Measurements from ENCODE around the gene ERICH3.

ERICH3 gene

DNA sequence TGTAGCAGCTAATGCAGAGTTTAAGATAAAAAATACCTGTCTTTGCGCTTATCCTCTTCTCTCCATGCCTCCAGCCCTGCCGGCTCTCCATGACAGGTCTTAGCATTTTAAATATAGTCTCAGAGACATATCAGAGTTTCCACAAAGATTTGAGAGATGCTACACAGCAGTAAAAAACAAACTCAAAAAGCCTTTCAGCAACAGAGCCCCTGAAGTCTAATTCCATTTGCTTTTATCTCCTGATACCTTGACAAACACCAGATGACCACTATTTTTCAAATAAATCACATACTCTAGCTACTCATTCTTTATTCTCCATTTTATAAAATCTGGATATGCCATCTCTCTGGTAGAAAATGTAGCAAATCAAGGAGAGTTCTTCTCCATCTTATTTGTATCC lies 81.6 kb downstream of the ERICH3 start:
- DNase-seq (ENCODE audit: extremely low read depth, low read depth), result no peak
- TF ChIP-seq, protein P1, sequence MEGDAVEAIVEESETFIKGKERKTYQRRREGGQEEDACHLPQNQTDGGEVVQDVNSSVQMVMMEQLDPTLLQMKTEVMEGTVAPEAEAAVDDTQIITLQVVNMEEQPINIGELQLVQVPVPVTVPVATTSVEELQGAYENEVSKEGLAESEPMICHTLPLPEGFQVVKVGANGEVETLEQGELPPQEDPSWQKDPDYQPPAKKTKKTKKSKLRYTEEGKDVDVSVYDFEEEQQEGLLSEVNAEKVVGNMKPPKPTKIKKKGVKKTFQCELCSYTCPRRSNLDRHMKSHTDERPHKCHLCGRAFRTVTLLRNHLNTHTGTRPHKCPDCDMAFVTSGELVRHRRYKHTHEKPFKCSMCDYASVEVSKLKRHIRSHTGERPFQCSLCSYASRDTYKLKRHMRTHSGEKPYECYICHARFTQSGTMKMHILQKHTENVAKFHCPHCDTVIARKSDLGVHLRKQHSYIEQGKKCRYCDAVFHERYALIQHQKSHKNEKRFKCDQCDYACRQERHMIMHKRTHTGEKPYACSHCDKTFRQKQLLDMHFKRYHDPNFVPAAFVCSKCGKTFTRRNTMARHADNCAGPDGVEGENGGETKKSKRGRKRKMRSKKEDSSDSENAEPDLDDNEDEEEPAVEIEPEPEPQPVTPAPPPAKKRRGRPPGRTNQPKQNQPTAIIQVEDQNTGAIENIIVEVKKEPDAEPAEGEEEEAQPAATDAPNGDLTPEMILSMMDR (IDR thresholded peaks at IDR 0.05; ENCODE audit: low read depth, low read length), result no peak

DNA sequence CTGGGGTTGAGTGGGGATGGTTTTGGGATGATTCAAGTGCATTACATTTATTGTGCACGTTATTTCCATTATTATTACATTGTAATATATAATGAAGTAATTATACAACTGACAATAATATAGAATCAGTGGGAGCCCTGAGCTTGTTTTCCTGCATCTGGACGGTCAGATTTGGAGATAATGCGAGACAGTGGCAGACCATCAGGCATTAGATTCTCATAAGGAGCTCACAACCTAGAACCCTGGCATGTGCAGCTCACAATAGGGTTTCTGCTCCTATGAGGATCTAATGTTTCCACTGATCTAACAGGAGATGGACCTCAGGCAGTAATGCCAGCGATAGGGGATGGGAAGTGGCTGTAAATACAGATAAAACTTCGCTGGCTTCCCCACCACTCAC lies 83.3 kb downstream of the ERICH3 start:
- TF ChIP-seq, protein P1 (IDR thresholded peaks at IDR 0.05; ENCODE audit: low read depth, low read length), result no peak
- DNase-seq (ENCODE audit: extremely low read depth, low read depth), result no peak

DNA sequence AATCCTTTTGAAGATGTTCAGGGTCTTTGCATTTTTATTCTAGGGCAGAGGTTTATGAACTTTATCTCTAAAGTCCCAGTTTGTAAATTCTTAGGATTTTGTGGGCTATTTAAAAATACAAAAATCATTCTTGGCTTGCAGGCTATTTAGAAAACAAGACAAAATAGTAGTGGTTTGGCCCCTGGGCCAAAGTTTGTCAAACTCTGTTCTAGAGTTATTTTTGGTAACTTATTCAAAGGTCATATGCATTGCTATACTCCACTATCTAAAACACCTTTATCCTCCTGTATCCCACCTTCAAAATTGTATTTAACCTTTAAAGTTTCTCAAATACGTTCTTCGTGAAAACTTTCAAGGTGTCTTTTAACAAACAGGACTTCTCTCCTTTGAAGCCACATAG lies 85.7 kb downstream of the ERICH3 start:
- DNase-seq (ENCODE audit: extremely low read depth, low read depth), result no peak
- TF ChIP-seq, protein P1 (IDR thresholded peaks at IDR 0.05; ENCODE audit: low read depth, low read length), result no peak

DNA sequence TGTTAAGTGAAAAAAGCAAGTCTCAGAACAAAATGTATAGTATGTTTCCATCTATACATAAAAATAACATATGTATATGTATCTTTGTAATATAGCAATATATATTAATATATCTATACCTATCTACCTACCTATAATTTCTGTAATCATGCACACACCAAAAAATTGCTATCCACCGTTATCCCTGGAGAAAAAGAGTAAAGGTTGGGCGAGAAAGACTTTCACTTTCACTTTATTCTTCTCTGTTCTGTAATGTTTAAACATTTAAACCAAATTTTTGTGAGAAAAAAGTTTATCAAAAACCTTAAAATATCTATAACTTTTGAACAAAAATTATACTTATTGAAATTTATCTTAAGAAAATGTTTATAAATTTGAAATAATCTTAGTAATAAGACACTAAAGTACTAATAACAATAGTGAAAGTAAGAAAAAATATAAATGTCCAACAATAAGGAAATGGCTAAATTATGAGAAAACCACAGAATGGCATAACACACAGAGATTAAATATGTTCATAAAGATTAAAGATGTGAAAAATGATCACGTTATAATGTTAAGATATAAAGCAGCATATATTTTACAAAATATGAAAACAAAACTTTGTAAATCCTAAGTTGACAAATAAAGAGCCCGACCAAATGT lies 87.2 kb downstream of the ERICH3 start:
- TF ChIP-seq, protein P1 (IDR thresholded peaks at IDR 0.05; ENCODE audit: low read depth, low read length), result no peak
- no peak for DNase-seq (ENCODE audit: extremely low read depth, low read depth)

DNA sequence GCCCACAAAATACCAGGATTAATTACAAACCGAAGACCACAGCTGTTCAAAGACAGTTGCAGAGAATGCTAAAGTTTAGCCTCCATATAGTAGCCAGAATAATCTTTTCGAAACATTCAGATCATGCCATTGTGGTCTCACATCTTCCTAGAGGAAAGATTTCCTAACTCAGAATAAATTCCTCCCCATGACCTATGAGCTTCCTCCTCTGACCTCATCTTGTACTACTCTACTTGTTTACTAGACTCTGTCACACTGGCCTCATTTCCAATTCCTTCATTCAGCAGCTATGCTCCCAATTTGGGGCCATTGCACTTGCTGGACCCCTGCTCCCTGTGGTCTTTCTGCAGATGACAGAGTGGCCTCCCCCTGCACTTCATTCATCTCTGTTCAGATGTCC lies 89.4 kb downstream of the ERICH3 start:
- TF ChIP-seq, protein P1 (IDR thresholded peaks at IDR 0.05; ENCODE audit: low read depth, low read length), result no peak
- no peak for DNase-seq (ENCODE audit: extremely low read depth, low read depth)

DNA sequence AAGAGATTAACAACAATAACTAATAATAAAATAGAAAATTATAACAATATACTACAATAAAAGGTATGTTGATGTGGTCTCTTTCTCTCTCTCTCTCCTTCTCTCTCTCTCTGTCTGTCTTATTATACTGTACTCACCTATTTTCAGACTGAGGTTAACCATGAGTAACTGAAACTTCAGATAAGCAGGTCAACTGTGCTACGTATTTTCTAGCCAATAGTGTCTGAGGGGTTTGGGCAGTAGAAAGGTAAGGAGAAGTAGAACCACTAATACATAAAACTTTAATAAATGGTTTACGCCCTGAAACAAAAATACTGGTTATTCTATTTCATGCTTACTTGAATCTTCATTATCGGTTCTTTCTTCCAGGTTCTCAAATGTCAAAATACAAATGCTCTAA lies 90.2 kb downstream of the ERICH3 start:
- TF ChIP-seq, protein P1 (IDR thresholded peaks at IDR 0.05; ENCODE audit: low read depth, low read length), result no peak
- DNase-seq (ENCODE audit: extremely low read depth, low read depth), result no peak

DNA sequence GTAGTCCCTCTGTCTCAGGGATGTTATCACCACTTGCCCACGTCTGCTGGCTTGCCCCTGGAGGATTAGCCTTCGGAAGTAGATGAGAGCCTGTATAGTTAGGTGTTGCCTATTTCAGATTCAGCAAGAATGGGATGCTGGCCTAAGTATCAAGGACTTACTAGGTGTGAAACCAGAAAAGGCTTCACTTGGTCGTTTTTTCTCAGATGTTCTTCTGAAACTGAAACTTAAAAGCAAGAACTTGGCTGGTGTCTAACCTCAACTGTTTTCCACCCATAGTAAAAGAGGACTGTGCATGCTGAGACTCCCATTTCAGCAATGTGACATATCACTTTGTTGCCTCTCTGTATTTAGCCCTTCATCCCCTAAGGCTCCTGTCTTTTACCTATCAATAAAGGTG lies 94.2 kb downstream of the ERICH3 start:
- DNase-seq (ENCODE audit: extremely low read depth, low read depth), result no peak
- TF ChIP-seq, protein P1 (IDR thresholded peaks at IDR 0.05; ENCODE audit: low read depth, low read length), result no peak

Data from AG09319 (cell line).